ENCODE data around the gene MORN5. TPM values are rescaled to one million over a fixed set of nuclear protein-coding genes. Genes with fewer than 3 reads are reported as not detected.

Gene MORN5
- total RNA-seq, 6 donors from 2014 or later = 3.5 to 33.5 (median 10.5) TPM; not detected in 1

DNA sequence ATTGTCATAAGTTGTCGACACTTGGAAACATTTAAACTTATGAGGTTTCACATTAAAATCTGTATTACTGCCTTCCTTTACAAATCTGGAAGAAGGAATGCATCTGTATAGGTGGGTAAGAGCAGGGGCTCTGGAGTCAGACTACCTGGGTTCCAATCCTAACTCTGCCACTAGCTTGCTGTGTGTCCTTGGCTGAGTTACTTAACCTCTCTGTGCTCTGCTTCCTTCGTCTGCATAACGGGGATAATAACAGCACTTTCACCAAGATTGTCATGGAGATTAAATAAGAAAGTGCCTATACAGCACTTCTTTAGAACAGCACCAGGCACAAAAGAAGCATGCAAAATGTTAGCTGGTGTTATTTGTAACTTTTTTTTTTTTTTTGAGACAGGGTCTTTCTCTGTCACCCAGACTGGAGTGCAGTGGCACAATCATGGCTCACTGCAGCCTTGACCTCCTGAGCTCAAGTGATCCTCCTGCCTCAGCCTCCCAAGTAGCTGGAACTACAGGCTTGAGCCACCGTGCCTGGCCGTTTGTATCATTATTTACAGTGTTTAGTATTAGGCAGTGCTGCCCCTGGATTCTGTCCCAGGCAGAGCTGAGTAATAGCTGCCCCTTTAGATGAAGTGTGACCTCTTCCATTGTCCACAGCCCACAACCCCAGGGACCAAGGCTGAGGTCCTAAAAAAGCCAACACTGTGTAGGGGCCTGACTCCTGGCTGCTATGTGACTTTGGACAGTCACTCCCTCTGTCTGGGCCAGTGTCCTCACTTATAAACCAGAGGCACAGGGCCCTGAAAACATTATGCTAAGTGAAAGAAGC, 41.2 kb upstream of the MORN5 start:
- 78 to 85% methylated on average over 5 of the region's 5 CpGs for WGBS, 2 donors
- Histone ChIP-seq H3K36me3 (no peaks in the 10 kb centered on the region), H3K4me3 (no peak overlapping the region), H3K27ac (no peak overlapping the region), H3K27me3 (no peaks in the 10 kb centered on the region), H3K9me3 (no peaks in the 10 kb centered on the region), H3K4me1 (peaks cover 0 to 3% (median 0%) of the 10 kb centered on the region in 4 donors)
- no peak for ATAC-seq (ENCODE audit: low FRiP score in 2 of 2)
- TF ChIP-seq, protein P1, sequence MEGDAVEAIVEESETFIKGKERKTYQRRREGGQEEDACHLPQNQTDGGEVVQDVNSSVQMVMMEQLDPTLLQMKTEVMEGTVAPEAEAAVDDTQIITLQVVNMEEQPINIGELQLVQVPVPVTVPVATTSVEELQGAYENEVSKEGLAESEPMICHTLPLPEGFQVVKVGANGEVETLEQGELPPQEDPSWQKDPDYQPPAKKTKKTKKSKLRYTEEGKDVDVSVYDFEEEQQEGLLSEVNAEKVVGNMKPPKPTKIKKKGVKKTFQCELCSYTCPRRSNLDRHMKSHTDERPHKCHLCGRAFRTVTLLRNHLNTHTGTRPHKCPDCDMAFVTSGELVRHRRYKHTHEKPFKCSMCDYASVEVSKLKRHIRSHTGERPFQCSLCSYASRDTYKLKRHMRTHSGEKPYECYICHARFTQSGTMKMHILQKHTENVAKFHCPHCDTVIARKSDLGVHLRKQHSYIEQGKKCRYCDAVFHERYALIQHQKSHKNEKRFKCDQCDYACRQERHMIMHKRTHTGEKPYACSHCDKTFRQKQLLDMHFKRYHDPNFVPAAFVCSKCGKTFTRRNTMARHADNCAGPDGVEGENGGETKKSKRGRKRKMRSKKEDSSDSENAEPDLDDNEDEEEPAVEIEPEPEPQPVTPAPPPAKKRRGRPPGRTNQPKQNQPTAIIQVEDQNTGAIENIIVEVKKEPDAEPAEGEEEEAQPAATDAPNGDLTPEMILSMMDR (IDR thresholded peaks at IDR 0.05) = no peak
- TF ChIP-seq POLR2AphosphoS5 (IDR thresholded peaks at IDR 0.05) (no peak), EP300 (IDR thresholded peaks at IDR 0.05) (no peak), POLR2A (IDR thresholded peaks at IDR 0.05) (no peak)
- no peak for DNase-seq

DNA sequence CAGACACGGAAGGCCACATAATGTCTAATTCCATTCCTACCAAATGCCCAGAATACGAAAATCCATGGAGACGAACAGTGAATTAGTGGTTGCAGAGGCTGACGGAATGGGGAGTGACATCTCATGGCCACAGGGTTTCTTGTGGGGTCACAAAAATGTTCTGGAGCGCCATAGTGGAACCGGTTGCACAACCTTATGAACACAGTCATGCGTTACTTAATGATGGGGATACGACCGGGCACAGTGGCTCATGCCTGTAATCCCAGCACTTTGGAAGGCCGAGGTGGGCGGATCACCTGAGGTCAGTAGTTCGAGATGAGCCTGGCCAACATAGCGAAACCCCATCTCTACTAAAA, 40.6 kb upstream of the MORN5 start:
- Histone ChIP-seq H3K36me3 (no peaks in the 10 kb centered on the region), H3K9me3 (no peaks in the 10 kb centered on the region), H3K27me3 (no peaks in the 10 kb centered on the region), H3K4me1 (peaks cover 0 to 3% (median 0%) of the 10 kb centered on the region in 4 donors), H3K4me3 (no peak overlapping the region), H3K27ac (no peak overlapping the region)
- ATAC-seq (ENCODE audit: low FRiP score in 2 of 2) (no peak), DNase-seq (no peak)
- 89 to 92% methylated on average over 13 of the region's 13 CpGs for WGBS, 2 donors
- TF ChIP-seq, protein P1 (IDR thresholded peaks at IDR 0.05) = no peak
- TF ChIP-seq EP300 (IDR thresholded peaks at IDR 0.05) (no peak), POLR2A (IDR thresholded peaks at IDR 0.05) (no peak), POLR2AphosphoS5 (IDR thresholded peaks at IDR 0.05) (no peak)

DNA sequence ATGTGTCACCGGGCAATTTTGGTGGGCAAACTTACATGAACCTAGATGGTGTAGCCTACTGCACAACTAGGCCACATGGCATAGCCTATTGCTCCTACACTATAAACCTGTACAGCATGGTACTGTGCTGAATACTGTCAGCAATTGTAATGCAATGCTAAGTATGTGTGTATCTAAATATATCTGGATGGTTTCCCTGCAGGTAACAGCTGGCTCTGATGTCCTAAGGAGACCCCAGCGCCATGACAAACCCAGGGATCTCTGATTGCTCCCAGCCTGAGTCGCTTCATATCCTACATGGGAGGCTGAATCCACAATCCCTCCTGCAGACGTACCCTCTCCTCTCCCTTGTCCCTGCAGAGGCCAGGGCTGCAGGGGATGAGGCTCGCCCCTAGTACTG, 40.0 kb upstream of the MORN5 start:
- ATAC-seq (ENCODE audit: low FRiP score in 2 of 2) = no peak
- TF ChIP-seq POLR2AphosphoS5 (IDR thresholded peaks at IDR 0.05) (no peak), POLR2A (IDR thresholded peaks at IDR 0.05) (no peak), EP300 (IDR thresholded peaks at IDR 0.05) (no peak)
- TF ChIP-seq, protein P1 (IDR thresholded peaks at IDR 0.05) = no peak
- WGBS, 2 donors = 91 to 94% methylated on average over 3 to 5 of the region's 5 CpGs

DNA sequence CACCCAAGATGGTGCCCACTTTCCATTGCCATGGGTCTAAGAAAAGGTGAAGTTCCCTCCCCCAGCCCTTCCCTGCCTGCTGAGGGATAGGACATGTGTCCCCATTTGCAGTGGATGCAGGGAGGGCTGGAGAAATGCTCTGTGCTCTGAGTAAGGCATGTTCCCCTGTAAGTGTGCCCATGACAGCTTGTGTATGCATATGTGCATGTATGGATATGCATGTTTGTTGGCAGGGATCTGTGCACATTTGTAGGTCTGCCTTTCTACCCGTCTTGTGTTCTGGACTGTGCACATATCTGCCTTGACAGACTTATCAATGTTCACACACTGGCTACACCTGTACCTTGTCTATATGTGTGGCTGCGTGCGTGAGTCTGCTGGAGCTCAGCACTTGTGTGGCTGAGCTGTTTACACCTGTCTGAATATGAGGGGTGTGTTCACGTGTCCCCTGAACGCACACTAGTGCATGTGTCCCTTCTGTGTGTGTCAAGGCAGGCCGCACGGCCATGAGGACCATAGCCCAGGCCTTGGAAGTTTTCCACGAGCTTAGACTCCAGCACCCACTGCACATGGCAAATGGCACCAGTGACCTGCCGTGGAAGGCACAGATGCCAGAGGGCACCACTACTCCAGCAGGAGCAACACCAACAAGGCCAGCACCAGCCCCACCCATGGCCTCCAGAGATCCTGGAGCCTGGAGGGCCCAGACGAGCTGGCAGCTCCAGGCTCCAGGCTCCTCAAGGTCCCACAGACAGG, 39.2 kb upstream of the MORN5 start:
- Histone ChIP-seq H3K27ac (no peak overlapping the region), H3K27me3 (peaks cover 0 to 3% (median 0%) of the 10 kb centered on the region in 4 donors), H3K4me1 (peaks cover 0 to 9% (median 4%) of the 10 kb centered on the region in 4 donors), H3K36me3 (no peaks in the 10 kb centered on the region), H3K4me3 (no peak overlapping the region), H3K9me3 (no peaks in the 10 kb centered on the region)
- DNase-seq = no peak
- 91 to 95% methylated on average over 6 to 10 of the region's 10 CpGs for WGBS, 2 donors
- TF ChIP-seq POLR2A (IDR thresholded peaks at IDR 0.05) (no peak), POLR2AphosphoS5 (IDR thresholded peaks at IDR 0.05) (no peak), EP300 (IDR thresholded peaks at IDR 0.05) (no peak)
- TF ChIP-seq, protein P1 (IDR thresholded peaks at IDR 0.05) = no peak
- no peak for ATAC-seq (ENCODE audit: low FRiP score in 2 of 2)

More for the DNA sequence above, 40.0 kb upstream of the MORN5 start:
- no peaks in the 10 kb centered on the region for H3K36me3 ChIP-seq
- no peaks in the 10 kb centered on the region for H3K9me3 ChIP-seq
- H3K4me1 ChIP-seq = peaks cover 0 to 3% (median 0%) of the 10 kb centered on the region in 4 donors
- no peak overlapping the region for H3K27ac ChIP-seq
- H3K4me3 ChIP-seq = no peak overlapping the region
- DNase-seq = no peak
- H3K27me3 ChIP-seq = no peaks in the 10 kb centered on the region
